Activated CD4-positive, alpha-beta T cell treated with anti-CD3 and anti-CD28 coated beads for 36 hours (primary cell): Measurements from ENCODE around the gene MRTFB. TPM values are rescaled to one million over a fixed set of nuclear protein-coding genes. Genes with fewer than 3 reads are reported as not detected.

Experiments used
- ATAC-seq: fragments of 200-7000 bp; cut with Tn5 transposase; one replicate; pipeline ENCODE4 v1.10.0; 2021; ENCODE audit warnings: mild to moderate bottlenecking, moderate library complexity
- CTCF ChIA-PET: fragments of 350-600 bp; sonication (Branson Sonifier 250); formaldehyde crosslinking; loops from one replicate; lab custom pipeline; 2021; ENCODE audit warnings: antibody characterized with exemption; lab: Charles Lee
- POLR2A ChIA-PET: fragments of 350-600 bp; sonication (Branson Sonifier 250); formaldehyde crosslinking; loops from one replicate; lab custom pipeline; 2021; ENCODE audit warnings: antibody characterized with exemption, inconsistent platforms; lab: Charles Lee
- DNase-seq: peaks from one replicate; pipeline ENCODE4 v3.0.0-alpha.2; 2020
- H3K27ac Mint-ChIP-seq: one replicate; pipeline ENCODE4 v1.8.0; 2021; ENCODE audit warnings: mixed read lengths
- H3K27me3 Mint-ChIP-seq: one replicate; pipeline ENCODE4 v1.8.0; 2021; ENCODE audit warnings: mixed read lengths
- H3K36me3 Mint-ChIP-seq: one replicate; pipeline ENCODE4 v1.8.0; 2021; ENCODE audit warnings: low read depth, mixed read lengths
- H3K4me1 Mint-ChIP-seq: one replicate; pipeline ENCODE4 v1.8.0; 2021; ENCODE audit warnings: mixed read lengths
- H3K4me3 Mint-ChIP-seq: one replicate; pipeline ENCODE4 v1.8.0; 2021; ENCODE audit warnings: mild to moderate bottlenecking, moderate library complexity, mixed read lengths
- H3K9me3 Mint-ChIP-seq: one replicate; pipeline ENCODE4 v1.8.0; 2021; ENCODE audit warnings: low read depth, mixed read lengths
- intact Hi-C, 2 experiments: fragments of 100-400 bp; cut with DNase I in 1 of 2; cut with micrococcal nuclease in 1 of 2; formaldehyde crosslinking; loops; one replicate each; pipeline versions ENCODE4 v1.14.2 to v1.15.1; 2022 to 2024; cut with DNase I, micrococcal nuclease
- total RNA-seq, 2 experiments: library from RNA; stranded (reverse); gene quantifications; one replicate each; pipeline ENCODE4 v1.2.3, GENCODE V29; 2021

MRTFB gene
- total RNA-seq, 2 experiments from 2014 or later, result 9.6 to 16.9 TPM

DNA sequence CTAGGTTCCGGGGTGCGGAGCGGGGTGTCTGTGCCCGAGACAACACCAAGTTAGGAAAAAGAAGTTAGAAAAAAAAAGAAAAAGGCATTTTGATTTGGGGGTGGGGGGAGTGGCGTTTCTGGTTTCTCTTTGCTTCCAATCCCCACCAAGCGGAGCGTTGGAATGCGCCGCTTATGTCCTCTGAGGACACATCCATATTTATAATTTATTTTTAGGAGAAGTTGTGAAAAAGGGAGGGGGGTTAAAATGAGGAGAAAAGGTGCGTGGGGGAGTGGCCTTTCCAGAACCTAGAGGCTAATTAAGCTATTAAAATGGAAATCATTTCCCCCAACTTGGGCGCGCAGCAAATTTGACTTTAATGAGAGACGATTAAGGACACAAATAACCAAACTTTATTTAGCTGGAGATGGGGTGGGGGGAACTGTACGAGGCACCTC, 232.1 kb downstream of the MRTFB start:
- CTCF ChIA-PET, result interaction anchor here (0.7 kb wide), 1 partner anchor 81 kb away, joined by 4 read pairs; no protein-coding TSS in a partner anchor
- Mint-ChIP-seq H3K9me3 (no peaks in the 10 kb centered on the region), H3K27ac (no peak overlapping the region), H3K36me3 (no peaks in the 10 kb centered on the region), H3K4me1 (peaks cover 21% of the 10 kb centered on the region), H3K4me3 (peak overlapping the region; percentile 69), H3K27me3 (peaks cover 15% of the 10 kb centered on the region)
- DNase-seq (no peak), ATAC-seq (no peak)
- intact Hi-C loops, result loop anchor here in 1 of 2 experiments (2.0 to 5.0 kb wide), 2 partner anchors 52 to 329 kb away; partner anchors contain the start of genes BFAR and PARN
- POLR2A ChIA-PET, result no interaction called here

DNA sequence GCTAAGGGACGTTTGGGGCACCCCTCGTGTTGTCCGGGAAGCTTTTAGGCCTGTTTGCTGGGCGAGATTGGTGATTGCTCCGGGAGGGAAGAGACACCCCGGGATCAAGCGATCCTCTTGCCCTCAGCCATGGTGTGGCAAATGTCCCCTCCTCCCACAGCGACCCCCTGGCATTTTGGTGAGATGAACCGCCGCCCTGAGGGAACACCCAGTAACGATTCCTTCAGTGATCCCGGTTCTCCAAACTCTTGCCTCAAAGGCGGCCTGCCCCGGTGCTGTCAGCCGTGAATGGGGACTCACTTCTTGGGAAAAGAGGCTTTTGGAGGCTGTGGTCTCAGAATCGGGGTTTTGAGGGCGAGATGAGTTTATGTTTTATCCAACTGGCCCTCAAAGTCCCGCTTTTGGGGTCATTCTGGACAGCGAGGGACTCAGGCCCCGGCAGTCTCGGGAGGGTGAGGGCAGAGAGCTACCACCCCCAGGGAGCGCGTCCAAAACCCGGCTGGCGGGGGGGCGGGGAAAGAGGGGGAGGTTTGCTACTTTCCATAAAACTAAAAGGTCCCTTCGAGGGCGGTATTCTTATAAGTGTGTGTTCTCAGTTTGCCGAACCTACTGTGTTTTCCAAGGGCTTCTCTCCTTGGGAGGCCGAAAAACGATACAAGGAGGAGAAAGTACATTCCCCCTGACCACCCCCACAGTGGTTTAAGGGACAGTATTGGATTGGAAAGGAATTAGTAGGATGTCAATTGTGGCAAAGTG, 232.7 kb downstream of the MRTFB start:
- H3K27me3 Mint-ChIP-seq, result peaks cover 15% of the 10 kb centered on the region
- peak overlapping the region; percentile 69 for H3K4me3 Mint-ChIP-seq
- peaks cover 27% of the 10 kb centered on the region for H3K4me1 Mint-ChIP-seq
- H3K9me3 Mint-ChIP-seq, result no peaks in the 10 kb centered on the region
- intact Hi-C loops, result loop anchor here in 1 of 2 experiments (2.0 to 5.0 kb wide), 2 partner anchors 51 to 328 kb away; partner anchors contain the start of genes BFAR and PARN
- ChIA-PET CTCF (interaction anchor here (0.7 kb wide), 1 partner anchor 81 kb away, joined by 4 read pairs; no protein-coding TSS in a partner anchor), POLR2A (no interaction called here)
- H3K27ac Mint-ChIP-seq, result no peak overlapping the region
- ATAC-seq (no peak), DNase-seq (no peak)
- no peaks in the 10 kb centered on the region for H3K36me3 Mint-ChIP-seq

- ChIA-PET POLR2A (no interaction called here), CTCF (no interaction called here)
- intact Hi-C loops, result loop anchor here (5.0 kb wide), 2 partner anchors 52 to 327 kb away; partner anchors contain the start of genes BFAR (in 1 of the 2) and PARN (in 1 of the 2)
These were observed 233.9 kb downstream of the MRTFB start for GRCh38 chr16:14304891-14305460.

GRCh38 chr16:14306485-14307058, 235.5 kb downstream of the MRTFB start:
- no peak for ATAC-seq
- intact Hi-C loops, result loop anchor here in 1 of 2 experiments (5.0 kb wide), 1 partner anchor 51 kb away; no protein-coding TSS in a partner anchor
- Mint-ChIP-seq H3K4me1 (peaks cover 37% of the 10 kb centered on the region), H3K9me3 (no peaks in the 10 kb centered on the region), H3K4me3 (no peak overlapping the region), H3K27ac (no peak overlapping the region), H3K36me3 (no peaks in the 10 kb centered on the region), H3K27me3 (peaks cover 5% of the 10 kb centered on the region)
- DNase-seq, result no peak
- ChIA-PET POLR2A (interaction anchor here (0.6 kb wide), 1 partner anchor 870 kb away, joined by 3 read pairs; no protein-coding TSS in a partner anchor), CTCF (interaction anchor here (0.7 to 0.9 kb wide), 2 partner anchors 55 to 766 kb away, joined by 3 read pairs; no protein-coding TSS in a partner anchor)

More at GRCh38 chr16:14304891-14305460, 233.9 kb downstream of the MRTFB start:
- Mint-ChIP-seq H3K4me3 (no peak overlapping the region), H3K27me3 (peaks cover 15% of the 10 kb centered on the region), H3K9me3 (no peaks in the 10 kb centered on the region), H3K27ac (no peak overlapping the region), H3K36me3 (no peaks in the 10 kb centered on the region), H3K4me1 (peaks cover 39% of the 10 kb centered on the region)
- ATAC-seq (no peak), DNase-seq (no peak)

DNA sequence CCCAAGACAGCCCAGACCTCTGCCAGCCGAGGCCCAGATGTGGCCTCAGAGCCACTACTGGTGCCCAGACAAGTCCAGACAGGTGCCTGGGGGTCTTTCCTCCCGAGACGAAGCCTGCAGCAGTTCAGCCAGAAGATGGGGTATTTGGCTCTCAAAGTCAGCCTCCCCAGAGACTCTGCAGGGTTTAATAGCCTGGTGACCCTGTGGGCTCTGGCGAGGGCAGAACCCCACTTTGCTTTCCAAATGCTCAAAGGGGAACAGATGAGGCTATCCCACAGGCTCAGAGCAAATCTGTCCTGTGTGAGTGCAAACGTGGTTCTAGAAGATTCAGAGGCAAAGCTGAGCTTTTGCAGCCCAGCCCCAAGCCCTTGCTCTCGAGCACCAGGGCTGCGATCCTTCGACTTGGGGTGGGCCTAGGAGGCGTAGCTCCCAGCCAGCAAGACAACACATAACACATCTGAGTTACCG, 236.0 kb downstream of the MRTFB start:
- POLR2A ChIA-PET, result interaction anchor here (0.6 kb wide), 1 partner anchor 870 kb away, joined by 3 read pairs; no protein-coding TSS in a partner anchor
- DNase-seq (no peak), ATAC-seq (no peak)
- H3K27ac Mint-ChIP-seq, result no peak overlapping the region
- no peak overlapping the region for H3K4me3 Mint-ChIP-seq
- H3K9me3 Mint-ChIP-seq, result no peaks in the 10 kb centered on the region
- CTCF ChIA-PET, result interaction anchor here (0.7 to 1.2 kb wide), 2 partner anchors 8 to 765 kb away, joined by 3 read pairs; no protein-coding TSS in a partner anchor
- intact Hi-C loops, result loop anchor here in 1 of 2 experiments (5.0 kb wide), 1 partner anchor 50 kb away; no protein-coding TSS in a partner anchor
- no peaks in the 10 kb centered on the region for H3K36me3 Mint-ChIP-seq
- peaks cover 37% of the 10 kb centered on the region for H3K4me1 Mint-ChIP-seq
- peaks cover 5% of the 10 kb centered on the region for H3K27me3 Mint-ChIP-seq

DNA sequence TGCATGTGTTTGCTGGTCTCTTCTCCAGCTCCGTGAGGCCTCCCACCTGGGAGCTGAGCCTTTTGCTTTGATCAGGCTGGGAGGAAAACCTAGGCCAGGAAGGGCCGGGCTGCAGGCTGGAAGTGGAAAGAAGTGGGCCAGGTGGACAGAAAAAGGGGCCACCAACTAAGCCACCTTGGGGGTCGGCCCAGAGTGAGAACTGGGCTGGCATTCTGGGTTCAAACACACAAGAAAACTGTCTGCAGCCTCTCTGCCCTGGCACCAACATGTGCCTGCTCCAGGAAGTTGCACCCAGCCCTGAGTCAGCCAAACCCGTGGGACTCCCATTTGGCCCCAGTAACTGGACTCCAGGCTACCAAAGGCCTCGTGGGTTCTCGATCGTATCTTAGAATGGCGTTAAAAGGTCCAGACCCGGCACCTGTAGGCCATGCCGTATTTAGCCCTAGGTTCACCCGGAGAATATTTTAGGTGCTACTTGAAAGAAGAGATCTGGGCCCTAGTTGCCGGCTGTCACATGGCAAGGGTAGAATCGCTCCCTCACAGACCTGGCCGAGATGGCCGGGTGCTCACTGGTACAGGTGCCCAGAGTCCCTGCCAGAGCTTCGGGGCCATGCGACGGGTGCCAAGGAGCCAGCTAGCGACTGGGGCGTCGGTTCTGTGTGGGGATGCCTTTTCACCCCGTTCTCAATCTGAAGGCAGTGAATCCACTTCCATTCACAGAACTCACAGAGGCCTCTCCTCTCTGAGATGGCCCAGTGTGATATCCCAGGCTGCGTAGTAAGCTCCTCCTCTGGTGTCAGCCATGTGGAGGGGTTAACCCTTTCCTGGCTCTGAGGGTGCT, 236.6 kb downstream of the MRTFB start:
- ChIA-PET POLR2A (no interaction called here), CTCF (interaction anchor here (0.6 to 1.2 kb wide), 5 partner anchors 8 to 765 kb away, joined by 3 to 5 read pairs (median 3); partner anchors contain the start of gene ERCC4)
- no peak overlapping the region for H3K27ac Mint-ChIP-seq
- peaks cover 37% of the 10 kb centered on the region for H3K4me1 Mint-ChIP-seq
- ATAC-seq (no peak), DNase-seq (peak; percentile 18)
- H3K9me3 Mint-ChIP-seq, result no peaks in the 10 kb centered on the region
- no peaks in the 10 kb centered on the region for H3K36me3 Mint-ChIP-seq
- peaks cover 5% of the 10 kb centered on the region for H3K27me3 Mint-ChIP-seq
- intact Hi-C loops, result loop anchor here in 1 of 2 experiments (5.0 kb wide), 1 partner anchor 50 kb away; no protein-coding TSS in a partner anchor
- H3K4me3 Mint-ChIP-seq, result no peak overlapping the region

GRCh38 chr16:14308368-14308723, 237.2 kb downstream of the MRTFB start:
- H3K27ac Mint-ChIP-seq, result no peak overlapping the region
- H3K36me3 Mint-ChIP-seq, result no peaks in the 10 kb centered on the region
- intact Hi-C loops, result loop anchor here in 1 of 2 experiments (5.0 kb wide), 1 partner anchor 49 kb away; no protein-coding TSS in a partner anchor
- H3K4me1 Mint-ChIP-seq, result peaks cover 37% of the 10 kb centered on the region
- no peaks in the 10 kb centered on the region for H3K9me3 Mint-ChIP-seq
- ChIA-PET CTCF (interaction anchor here (1.1 to 1.3 kb wide), 4 partner anchors 9 to 293 kb away, joined by 3 to 5 read pairs (median 3); no protein-coding TSS in a partner anchor), POLR2A (no interaction called here)
- no peak overlapping the region for H3K4me3 Mint-ChIP-seq
- peaks cover 3% of the 10 kb centered on the region for H3K27me3 Mint-ChIP-seq
- ATAC-seq, result no peak
- DNase-seq, result no peak

DNA sequence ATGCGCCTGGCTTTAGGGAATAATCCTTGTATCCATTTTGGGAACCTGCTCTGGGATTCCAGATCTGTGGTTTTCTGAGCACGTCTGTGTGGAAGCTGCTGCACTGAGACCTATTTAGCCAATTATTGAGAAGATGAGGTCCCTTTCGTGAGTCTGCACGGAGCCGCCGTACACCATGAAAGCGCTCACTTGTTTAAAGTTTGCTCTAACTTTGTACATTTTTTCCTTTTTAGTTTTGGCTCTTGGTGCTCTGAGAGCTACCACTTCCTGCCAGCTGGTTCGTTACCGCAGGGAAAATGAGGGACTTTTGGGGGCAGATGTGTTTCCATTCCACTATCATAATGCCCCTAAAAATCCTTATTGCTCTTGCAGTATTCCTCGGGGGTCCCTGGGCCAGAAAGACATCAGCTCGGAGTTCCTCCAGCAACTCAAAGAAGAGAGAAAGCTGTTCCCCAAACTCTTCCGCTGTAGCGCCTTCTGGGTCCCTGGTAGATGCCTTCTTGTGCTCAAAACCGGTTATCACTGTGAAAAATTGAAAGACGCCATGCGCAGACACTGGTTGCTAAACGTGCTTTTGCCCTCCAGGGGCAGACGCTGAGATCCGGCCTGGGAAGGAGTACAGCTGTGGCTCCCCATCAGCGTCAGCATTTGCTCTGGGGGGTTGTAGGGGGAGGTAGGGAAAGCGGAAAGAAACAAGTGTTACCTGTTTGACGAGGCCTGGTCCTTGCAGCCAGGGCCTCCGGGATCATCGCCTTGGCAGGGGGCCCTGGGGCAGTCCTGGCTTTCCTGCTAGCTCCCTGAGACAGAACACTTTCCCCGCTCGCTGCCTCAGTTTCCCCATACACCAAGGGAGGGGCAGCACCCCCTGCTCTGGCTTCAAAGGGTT, 238.1 kb downstream of the MRTFB start:
- Mint-ChIP-seq H3K9me3 (no peaks in the 10 kb centered on the region), H3K27me3 (peaks cover 3% of the 10 kb centered on the region), H3K4me3 (peak overlapping the region; percentile 50), H3K36me3 (no peaks in the 10 kb centered on the region), H3K27ac (peak overlapping the region; percentile 75), H3K4me1 (peaks cover 37% of the 10 kb centered on the region)
- ATAC-seq, result peak; percentile 78
- intact Hi-C loops, result loop anchor here in 1 of 2 experiments (5.0 kb wide), 1 partner anchor 48 kb away; no protein-coding TSS in a partner anchor
- ChIA-PET POLR2A (no interaction called here), CTCF (interaction anchor here (0.6 to 1.8 kb wide), 7 partner anchors 8 to 384 kb away, joined by 3 to 5 read pairs (median 3); no protein-coding TSS in a partner anchor)
- DNase-seq, result peak; percentile 64

- CTCF ChIA-PET, result interaction anchor here (0.6 to 1.8 kb wide), 6 partner anchors 9 to 385 kb away, joined by 3 to 5 read pairs (median 3); no protein-coding TSS in a partner anchor
- H3K4me3 Mint-ChIP-seq, result no peak overlapping the region
- H3K36me3 Mint-ChIP-seq, result no peaks in the 10 kb centered on the region
- POLR2A ChIA-PET, result no interaction called here
- peak overlapping the region; percentile 75 for H3K27ac Mint-ChIP-seq
- H3K9me3 Mint-ChIP-seq, result no peaks in the 10 kb centered on the region
- ATAC-seq (peak; percentile 73), DNase-seq (peak; percentile 73)
- peaks cover 37% of the 10 kb centered on the region for H3K4me1 Mint-ChIP-seq
- H3K27me3 Mint-ChIP-seq, result peaks cover 3% of the 10 kb centered on the region
- intact Hi-C loops, result loop anchor here in 1 of 2 experiments (5.0 kb wide), 1 partner anchor 47 kb away; no protein-coding TSS in a partner anchor
These were observed 238.8 kb downstream of the MRTFB start for GRCh38 chr16:14309906-14310305.
